Measurements from ENCODE around the gene CA10.
A peak's percentile ranks its signal among the peaks of the same experiment; 100 is the strongest.

DNA sequence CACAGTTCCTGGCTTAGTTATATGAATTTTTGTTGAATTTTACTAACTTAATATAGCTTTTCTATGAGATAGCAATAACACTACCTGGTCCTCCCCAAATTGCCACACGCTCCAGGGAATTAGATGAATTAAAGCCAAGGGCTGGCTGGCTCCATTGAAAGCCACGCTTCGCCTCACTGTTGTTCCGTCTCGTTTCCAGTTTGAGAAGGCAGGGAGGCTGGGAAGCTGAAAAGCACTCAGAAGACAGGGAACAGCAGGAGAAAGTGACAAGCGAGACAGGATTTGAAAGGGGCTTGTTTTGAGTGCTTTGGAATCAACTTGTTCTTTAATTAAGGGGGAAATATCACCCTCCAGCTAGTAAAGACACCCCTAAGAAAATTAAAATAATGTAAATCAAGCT, 425.3 kb downstream of the CA10 start:
- TF ChIP-seq CTCF (IDR thresholded peaks at IDR 0.05; ENCODE audit: poor library complexity, severe bottlenecking) (peak; percentile 2), EZH2 (IDR thresholded peaks at IDR 0.05; ENCODE audit: borderline replicate concordance, insufficient read depth, low read length, poor library complexity, severe bottlenecking) (no peak)
